HepG2 (cell line): Measurements from ENCODE around the gene MRPS5. TPM values are rescaled to one million over a fixed set of nuclear protein-coding genes. Genes with fewer than 3 reads are reported as not detected.

Experiments used
- EEA1 ChIP-seq: sonication (generic); formaldehyde crosslinking; IDR thresholded peaks from 2 replicates; pipeline ENCODE4 v1.5.1; 2020; ENCODE audit warnings: mild to moderate bottlenecking, missing genetic modification reagents, borderline replicate concordance
- MAFF ChIP-seq: IDR thresholded peaks from 2 replicates; pipeline ENCODE4 v1.6.1; 2011; ENCODE audit warnings: low read depth, low read length, improper control_type of control experiment
- MIER2 ChIP-seq: IDR thresholded peaks from 2 replicates; pipeline ENCODE4 v1.6.1; 2016; ENCODE audit warnings: missing biosample characterization, missing genetic modification reagents
- PHF20 ChIP-seq: sonication (generic); formaldehyde crosslinking; IDR thresholded peaks from 2 replicates; pipeline ENCODE4 v1.5.0; 2020; ENCODE audit warnings: mild to moderate bottlenecking, missing genetic modification reagents
- SOX5 ChIP-seq: IDR thresholded peaks from 2 replicates; pipeline ENCODE4 v1.6.1; 2016; ENCODE audit warnings: borderline replicate concordance
- WIZ ChIP-seq: sonication (generic); formaldehyde crosslinking; IDR thresholded peaks from 2 replicates; pipeline ENCODE4 v1.5.1; 2020; ENCODE audit warnings: mild to moderate bottlenecking, missing genetic modification reagents
- ZFP41 ChIP-seq: sonication (generic); formaldehyde crosslinking; IDR thresholded peaks from 2 replicates; pipeline ENCODE4 v1.4.0; 2020; ENCODE audit warnings: mild to moderate bottlenecking, missing genetic modification reagents, borderline replicate concordance
- ZKSCAN5 ChIP-seq: sonication (generic); formaldehyde crosslinking; IDR thresholded peaks from 2 replicates; pipeline ENCODE4 v1.5.1; 2020; ENCODE audit warnings: mild to moderate bottlenecking, missing genetic modification reagents
- ZNF333 ChIP-seq: sonication (generic); formaldehyde crosslinking; IDR thresholded peaks from 2 replicates; pipeline ENCODE4 v1.4.0; 2020; ENCODE audit warnings: mild to moderate bottlenecking, missing genetic modification reagents, borderline replicate concordance
- ZNF34 ChIP-seq: sonication (generic); formaldehyde crosslinking; IDR thresholded peaks from 2 replicates; pipeline ENCODE4 v1.4.0; 2020; ENCODE audit warnings: mild to moderate bottlenecking, missing genetic modification reagents, borderline replicate concordance
- ZNF546 ChIP-seq: sonication (generic); formaldehyde crosslinking; conservative IDR thresholded peaks from 2 replicates; pipeline ENCODE4 v1.8.1; 2023; ENCODE audit warnings: mild to moderate bottlenecking, missing genetic modification reagents
- ZNF672 ChIP-seq: sonication (generic); formaldehyde crosslinking; IDR thresholded peaks from 2 replicates; pipeline ENCODE4 v1.8.1; 2022; ENCODE audit warnings: missing genetic modification reagents
- ZNF703 ChIP-seq: sonication (generic); formaldehyde crosslinking; IDR thresholded peaks from 2 replicates; pipeline ENCODE4 v1.5.1; 2020; ENCODE audit warnings: missing genetic modification reagents, mild to moderate bottlenecking, moderate library complexity, borderline replicate concordance
- ZNF746 ChIP-seq: sonication (generic); formaldehyde crosslinking; IDR thresholded peaks from 2 replicates; pipeline ENCODE4 v1.8.0; 2022; ENCODE audit warnings: mild to moderate bottlenecking, missing genetic modification reagents
- polyA plus RNA-seq, 8 experiments: library from polyadenylated mRNA; depleted of rRNA in 3 of 8; stranded (reverse) in 7 of 8; unstranded in 1 of 8; fragments of >200 nt; fragmentation: Illumina TruSeq in 4 of 8; extraction: Trizol in 4 of 8; gene quantifications; 2 replicates each; pipeline versions ENCODE4 v1.2.1 to v1.2.3, GENCODE V29; 2011 to 2016; ENCODE audit warnings: low read depth in 4 of 8, missing spikeins in 1 of 8, mixed read lengths in 1 of 8; ENCODE audit not compliant: insufficient read depth in 1 of 8
- total RNA-seq, 5 experiments: library from RNA; depleted of rRNA; stranded (reverse); fragments of >200 nt; fragmentation: Illumina TruSeq; extraction: Trizol; gene quantifications; 2 replicates each; pipeline ENCODE4 v1.2.3, GENCODE V29; 2016; ENCODE audit warnings: low read depth in 1 of 5
- TF ChIP-seq, protein P1 (sequence below): sonication (generic); formaldehyde crosslinking; IDR thresholded peaks from 2 replicates; pipeline ENCODE4 v1.4.0; 2020; ENCODE audit warnings: missing genetic modification reagents, borderline replicate concordance
- TF ChIP-seq, protein P2 (sequence below): IDR thresholded peaks from 2 replicates; pipeline ENCODE4 v1.6.1; 2016; ENCODE audit warnings: low read depth, borderline replicate concordance
- TF ChIP-seq, protein P3 (sequence below): sonication (generic); formaldehyde crosslinking; IDR thresholded peaks from 2 replicates; pipeline ENCODE4 v1.4.0; 2020; ENCODE audit warnings: mild to moderate bottlenecking, missing genetic modification reagents, borderline replicate concordance
- TF ChIP-seq, protein P4 (sequence below): sonication (generic); formaldehyde crosslinking; IDR thresholded peaks from 2 replicates; pipeline ENCODE4 v1.9.0; 2022; ENCODE audit warnings: low read depth, missing genetic modification reagents
- TF ChIP-seq, protein P5 (sequence below): sonication (generic); formaldehyde crosslinking; IDR thresholded peaks from 2 replicates; pipeline ENCODE4 v1.5.1; 2020; ENCODE audit warnings: mild to moderate bottlenecking, missing genetic modification reagents
- TF ChIP-seq, protein P6 (sequence below): IDR thresholded peaks from 2 replicates; pipeline ENCODE4 v1.6.1; 2016; ENCODE audit warnings: mild to moderate bottlenecking

MRPS5 gene
- total and polyA plus RNA-seq, 2 of the 13 experiments (the other 11 are each of a cell fraction or from before 2014, with no cell fraction given) = 98.8 to 134 TPM

DNA sequence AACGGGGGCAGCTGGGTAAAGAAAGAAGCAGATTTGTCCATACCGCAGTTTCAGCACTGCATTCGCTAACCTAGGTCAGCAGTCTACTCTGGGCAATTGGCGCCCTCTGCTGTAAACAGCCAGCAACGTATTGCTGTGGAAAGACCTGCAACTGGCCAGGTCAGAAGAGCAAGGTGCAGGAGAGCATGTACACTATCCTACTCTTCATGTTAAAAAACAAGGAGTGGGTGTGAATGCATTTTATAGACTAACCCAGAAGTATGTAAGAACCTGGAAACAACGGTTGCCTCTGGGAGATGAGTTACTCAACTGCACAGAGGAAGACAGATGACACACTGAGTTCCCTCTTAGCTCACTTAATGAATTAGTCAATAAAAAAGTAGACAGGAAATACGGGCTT is 6.2 kb downstream of the MRPS5 start (continued):
- TF ChIP-seq, protein P1, sequence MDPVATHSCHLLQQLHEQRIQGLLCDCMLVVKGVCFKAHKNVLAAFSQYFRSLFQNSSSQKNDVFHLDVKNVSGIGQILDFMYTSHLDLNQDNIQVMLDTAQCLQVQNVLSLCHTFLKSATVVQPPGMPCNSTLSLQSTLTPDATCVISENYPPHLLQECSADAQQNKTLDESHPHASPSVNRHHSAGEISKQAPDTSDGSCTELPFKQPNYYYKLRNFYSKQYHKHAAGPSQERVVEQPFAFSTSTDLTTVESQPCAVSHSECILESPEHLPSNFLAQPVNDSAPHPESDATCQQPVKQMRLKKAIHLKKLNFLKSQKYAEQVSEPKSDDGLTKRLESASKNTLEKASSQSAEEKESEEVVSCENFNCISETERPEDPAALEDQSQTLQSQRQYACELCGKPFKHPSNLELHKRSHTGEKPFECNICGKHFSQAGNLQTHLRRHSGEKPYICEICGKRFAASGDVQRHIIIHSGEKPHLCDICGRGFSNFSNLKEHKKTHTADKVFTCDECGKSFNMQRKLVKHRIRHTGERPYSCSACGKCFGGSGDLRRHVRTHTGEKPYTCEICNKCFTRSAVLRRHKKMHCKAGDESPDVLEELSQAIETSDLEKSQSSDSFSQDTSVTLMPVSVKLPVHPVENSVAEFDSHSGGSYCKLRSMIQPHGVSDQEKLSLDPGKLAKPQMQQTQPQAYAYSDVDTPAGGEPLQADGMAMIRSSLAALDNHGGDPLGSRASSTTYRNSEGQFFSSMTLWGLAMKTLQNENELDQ (CRISPR knock-in tag) = no peak
- TF ChIP-seq ZNF703 (CRISPR knock-in tag) (no peak), SOX5 (CRISPR knock-in tag) (0 out of 2 replicates have a peak, but pooled peaks have one; percentile 21), ZNF34 (no peak), ZFP41 (CRISPR knock-in tag) (no peak), ZNF546 (CRISPR knock-in tag) (no peak), ZKSCAN5 (CRISPR knock-in tag) (no peak), EEA1 (CRISPR knock-in tag) (no peak), ZNF746 (CRISPR knock-in tag) (no peak), PHF20 (no peak), MIER2 (peak; percentile 56; the same call in 1 of the 2 replicates), MAFF (peak; percentile 69), WIZ (CRISPR knock-in tag) (no peak), ZNF672 (CRISPR knock-in tag) (no peak), ZNF333 (CRISPR knock-in tag) (no peak)
- TF ChIP-seq, protein P2, sequence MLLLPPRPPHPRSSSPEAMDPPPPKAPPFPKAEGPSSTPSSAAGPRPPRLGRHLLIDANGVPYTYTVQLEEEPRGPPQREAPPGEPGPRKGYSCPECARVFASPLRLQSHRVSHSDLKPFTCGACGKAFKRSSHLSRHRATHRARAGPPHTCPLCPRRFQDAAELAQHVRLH (CRISPR knock-in tag) = peak; percentile 31; the same call in 1 of the 2 replicates
- TF ChIP-seq, protein P3, sequence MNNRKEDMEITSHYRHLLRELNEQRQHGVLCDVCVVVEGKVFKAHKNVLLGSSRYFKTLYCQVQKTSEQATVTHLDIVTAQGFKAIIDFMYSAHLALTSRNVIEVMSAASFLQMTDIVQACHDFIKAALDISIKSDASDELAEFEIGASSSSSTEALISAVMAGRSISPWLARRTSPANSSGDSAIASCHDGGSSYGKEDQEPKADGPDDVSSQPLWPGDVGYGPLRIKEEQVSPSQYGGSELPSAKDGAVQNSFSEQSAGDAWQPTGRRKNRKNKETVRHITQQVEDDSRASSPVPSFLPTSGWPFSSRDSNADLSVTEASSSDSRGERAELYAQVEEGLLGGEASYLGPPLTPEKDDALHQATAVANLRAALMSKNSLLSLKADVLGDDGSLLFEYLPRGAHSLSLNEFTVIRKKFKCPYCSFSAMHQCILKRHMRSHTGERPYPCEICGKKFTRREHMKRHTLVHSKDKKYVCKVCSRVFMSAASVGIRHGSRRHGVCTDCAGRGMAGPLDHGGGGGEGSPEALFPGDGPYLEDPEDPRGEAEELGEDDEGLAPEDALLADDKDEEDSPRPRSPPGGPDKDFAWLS (CRISPR knock-in tag) = no peak
- TF ChIP-seq, protein P4, sequence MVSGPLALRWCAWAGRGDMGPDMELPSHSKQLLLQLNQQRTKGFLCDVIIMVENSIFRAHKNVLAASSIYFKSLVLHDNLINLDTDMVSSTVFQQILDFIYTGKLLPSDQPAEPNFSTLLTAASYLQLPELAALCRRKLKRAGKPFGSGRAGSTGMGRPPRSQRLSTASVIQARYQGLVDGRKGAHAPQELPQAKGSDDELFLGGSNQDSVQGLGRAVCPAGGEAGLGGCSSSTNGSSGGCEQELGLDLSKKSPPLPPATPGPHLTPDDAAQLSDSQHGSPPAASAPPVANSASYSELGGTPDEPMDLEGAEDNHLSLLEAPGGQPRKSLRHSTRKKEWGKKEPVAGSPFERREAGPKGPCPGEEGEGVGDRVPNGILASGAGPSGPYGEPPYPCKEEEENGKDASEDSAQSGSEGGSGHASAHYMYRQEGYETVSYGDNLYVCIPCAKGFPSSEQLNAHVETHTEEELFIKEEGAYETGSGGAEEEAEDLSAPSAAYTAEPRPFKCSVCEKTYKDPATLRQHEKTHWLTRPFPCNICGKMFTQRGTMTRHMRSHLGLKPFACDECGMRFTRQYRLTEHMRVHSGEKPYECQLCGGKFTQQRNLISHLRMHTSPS = no peak
- TF ChIP-seq, protein P5, sequence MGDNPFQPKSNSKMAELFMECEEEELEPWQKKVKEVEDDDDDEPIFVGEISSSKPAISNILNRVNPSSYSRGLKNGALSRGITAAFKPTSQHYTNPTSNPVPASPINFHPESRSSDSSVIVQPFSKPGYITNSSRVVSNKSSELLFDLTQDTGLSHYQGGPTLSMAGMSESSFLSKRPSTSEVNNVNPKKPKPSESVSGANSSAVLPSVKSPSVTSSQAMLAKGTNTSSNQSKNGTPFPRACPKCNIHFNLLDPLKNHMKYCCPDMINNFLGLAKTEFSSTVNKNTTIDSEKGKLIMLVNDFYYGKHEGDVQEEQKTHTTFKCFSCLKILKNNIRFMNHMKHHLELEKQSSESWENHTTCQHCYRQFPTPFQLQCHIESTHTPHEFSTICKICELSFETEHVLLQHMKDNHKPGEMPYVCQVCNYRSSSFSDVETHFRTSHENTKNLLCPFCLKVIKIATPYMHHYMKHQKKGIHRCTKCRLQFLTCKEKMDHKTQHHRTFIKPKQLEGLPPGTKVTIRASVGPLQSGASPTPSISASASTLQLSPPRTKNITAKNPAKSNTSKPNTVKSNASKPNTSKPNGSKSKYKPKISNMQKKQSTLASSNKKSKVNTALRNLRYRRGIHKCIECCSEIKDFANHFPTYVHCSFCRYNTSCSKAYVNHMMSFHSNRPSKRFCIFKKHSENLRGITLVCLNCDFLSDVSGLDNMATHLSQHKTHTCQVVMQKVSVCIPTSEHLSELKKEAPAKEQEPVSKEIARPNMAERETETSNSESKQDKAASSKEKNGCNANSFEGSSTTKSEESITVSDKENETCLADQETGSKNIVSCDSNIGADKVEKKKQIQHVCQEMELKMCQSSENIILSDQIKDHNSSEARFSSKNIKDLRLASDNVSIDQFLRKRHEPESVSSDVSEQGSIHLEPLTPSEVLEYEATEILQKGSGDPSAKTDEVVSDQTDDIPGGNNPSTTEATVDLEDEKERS (CRISPR knock-in tag) = no peak
- TF ChIP-seq, protein P6, sequence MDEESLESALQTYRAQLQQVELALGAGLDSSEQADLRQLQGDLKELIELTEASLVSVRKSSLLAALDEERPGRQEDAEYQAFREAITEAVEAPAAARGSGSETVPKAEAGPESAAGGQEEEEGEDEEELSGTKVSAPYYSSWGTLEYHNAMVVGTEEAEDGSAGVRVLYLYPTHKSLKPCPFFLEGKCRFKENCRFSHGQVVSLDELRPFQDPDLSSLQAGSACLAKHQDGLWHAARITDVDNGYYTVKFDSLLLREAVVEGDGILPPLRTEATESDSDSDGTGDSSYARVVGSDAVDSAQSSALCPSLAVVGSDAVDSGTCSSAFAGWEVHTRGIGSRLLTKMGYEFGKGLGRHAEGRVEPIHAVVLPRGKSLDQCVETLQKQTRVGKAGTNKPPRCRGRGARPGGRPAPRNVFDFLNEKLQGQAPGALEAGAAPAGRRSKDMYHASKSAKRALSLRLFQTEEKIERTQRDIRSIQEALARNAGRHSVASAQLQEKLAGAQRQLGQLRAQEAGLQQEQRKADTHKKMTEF = 0 out of 2 replicates have a peak, but pooled peaks have one; percentile 17
